IPS DF 4.7 (cell line): ENCODE results near the gene CHD1L.
"Not testable (repeated sequence)": the region's sequence is repeated elsewhere in the genome, so short reads cannot be mapped to it uniquely, and the experiment has no call there.

ENCODE experiments used
- DNase-seq: peaks from one replicate; pipeline ENCODE4 v3.0.0-alpha.2; 2013; ENCODE audit warnings: low spot score; ENCODE audit errors: extremely low read depth

CHD1L gene

DNA sequence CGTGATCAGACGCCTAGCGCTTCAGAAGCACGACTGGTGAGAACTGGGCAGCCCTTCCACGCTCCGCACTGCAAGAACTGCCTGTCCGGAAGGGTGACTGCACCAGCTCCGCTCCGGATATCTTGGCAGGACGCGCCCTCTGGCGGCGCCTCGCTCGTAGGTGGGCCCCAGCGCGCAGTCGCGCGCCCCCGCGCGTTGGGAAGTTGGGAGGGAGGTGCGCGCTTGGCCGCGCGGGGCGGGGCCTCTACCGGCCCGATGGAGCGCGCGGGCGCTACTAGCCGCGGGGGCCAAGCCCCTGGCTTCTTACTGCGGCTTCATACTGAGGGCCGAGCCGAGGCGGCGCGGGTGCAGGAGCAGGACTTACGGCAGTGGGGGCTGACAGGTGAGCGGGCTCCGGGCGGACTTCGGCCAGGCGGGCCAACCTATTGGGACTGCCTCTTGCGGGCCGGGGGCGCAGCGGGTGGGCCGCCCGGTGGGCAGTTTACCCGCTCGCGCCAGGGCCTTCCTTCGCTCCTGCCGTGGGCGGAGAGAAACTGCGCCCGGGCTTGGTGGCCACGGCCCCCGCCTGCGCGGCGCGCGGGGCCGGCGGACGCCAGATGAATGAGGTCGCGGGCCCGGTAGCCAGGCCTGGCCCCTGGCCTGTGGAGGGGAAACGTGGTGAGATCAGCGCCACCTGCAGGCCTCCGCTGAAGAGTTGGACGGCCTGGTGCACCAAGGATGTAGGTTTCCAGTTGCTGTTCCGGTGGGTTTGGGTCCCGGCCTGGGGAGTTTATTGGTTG, at the start of gene CHD1L:
CHD1L (plus strand) TSS at position 236 of the 779 bp plus-strand sequence; CDS start at position 256, 20 bp downstream.
- peak; percentile 71 for DNase-seq

GRCh38 chr1:147197324-147197723, 45.2 kb upstream of the CHD1L start:
- not testable (repeated sequence) for DNase-seq

- DNase-seq, result no peak
Measured at GRCh38 chr1:147201276-147201675, 41.2 kb upstream of the CHD1L start.

DNA sequence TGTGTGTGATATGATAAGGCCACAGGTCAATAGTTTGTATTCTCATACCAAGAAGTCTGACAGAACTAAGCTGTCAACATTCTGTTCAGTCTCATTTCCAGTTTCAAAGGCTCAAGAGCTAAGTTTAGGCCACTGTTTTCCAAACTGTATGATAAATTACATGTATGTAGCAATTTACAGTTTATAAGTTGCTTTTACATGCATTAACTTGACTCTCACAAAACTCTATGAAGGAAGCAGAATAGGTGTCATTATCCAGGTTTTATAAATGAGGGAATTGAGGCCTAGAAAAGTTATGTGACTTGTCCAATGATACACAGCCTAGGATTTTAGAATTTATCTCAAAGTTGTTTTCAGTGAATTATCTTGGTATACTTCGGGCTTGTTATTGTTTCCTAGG, 40.7 kb upstream of the CHD1L start:
- no peak for DNase-seq

DNA sequence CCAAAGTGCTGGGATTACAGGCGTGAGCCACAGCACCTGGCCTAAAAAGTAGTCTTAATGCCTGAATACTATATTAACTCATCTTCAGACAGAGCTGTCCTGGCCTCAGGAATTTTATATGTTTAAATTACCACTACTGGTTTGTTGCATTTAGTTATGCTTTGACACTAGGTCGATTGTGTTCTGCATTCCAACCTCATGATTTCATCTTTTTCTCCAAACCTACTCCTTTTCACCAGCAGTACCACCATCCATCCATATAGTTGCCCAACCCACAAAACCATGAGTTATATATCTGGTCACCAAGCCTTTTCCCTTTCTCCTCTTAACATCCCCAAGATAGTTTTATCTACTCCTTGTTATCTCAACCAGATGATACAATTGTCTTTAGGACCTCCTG, 39.9 kb upstream of the CHD1L start:
- DNase-seq, result no peak

- DNase-seq, result no peak
Measured at GRCh38 chr1:147204080-147204479, 38.4 kb upstream of the CHD1L start.

DNA sequence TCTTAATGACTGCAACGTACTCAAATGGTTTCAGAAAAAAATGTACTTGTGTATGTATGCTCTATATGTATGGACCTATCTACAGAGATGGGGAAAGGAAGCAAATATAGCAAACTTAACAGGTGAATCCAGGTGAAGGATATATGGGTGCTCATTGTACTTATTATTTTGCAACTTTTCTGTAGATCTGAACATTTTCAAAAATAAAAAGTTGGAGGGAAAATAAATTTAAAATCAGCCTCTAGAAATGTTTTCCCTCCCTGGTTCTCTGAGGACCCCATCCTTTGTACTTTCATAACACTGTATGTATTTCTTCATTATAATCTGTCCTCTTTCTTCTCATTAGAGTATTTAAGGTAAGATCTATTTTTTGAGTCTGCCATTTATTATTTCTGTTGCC, 35.3 kb upstream of the CHD1L start:
- DNase-seq, result no peak

GRCh38 chr1:147208619-147209018, 33.9 kb upstream of the CHD1L start:
- no peak for DNase-seq

DNA sequence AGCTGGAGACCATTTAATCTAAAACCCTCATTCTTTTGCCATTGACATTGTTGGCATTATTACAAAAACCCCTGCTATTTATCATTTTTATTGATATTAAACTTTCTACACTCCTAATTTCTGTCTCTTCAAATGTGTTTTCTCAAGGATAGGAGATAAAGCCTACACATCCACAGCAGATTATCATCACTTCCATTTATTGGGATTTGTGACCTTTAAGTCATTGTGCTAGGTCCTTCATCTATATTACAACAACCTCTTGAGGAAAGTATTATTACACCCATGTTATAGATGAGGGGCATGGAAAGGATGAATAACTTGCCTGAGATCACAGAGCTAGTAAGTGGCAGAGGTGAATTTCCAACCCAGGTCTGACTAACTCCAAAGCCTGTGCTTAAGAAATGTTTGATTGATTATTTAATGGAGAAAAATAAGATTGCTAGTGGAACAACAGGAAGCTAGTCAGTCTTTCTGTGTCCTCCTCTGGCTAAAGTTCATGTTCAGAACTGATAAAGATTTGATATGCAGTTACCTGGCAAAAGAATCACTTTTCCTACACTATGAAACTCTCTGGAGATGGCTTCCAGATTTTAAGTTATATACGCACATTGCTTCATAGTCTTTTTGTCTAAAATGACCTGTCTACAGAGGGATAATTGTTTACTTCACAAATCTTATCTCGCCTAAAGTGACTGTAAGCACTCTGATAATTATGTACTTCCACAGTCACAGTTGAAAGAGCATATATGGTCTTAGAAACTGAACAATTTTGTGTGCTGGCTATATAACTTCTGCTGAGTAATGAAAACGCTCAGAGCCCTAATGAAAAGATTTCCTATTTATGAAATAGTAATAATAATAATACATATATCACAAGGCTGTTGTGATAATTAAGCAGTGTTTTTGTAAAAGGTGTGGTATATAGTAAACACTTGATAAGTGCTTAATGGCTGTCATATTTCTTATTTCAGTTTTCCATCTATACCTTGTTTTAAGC, 32.4 kb upstream of the CHD1L start:
- DNase-seq, result no peak

DNA sequence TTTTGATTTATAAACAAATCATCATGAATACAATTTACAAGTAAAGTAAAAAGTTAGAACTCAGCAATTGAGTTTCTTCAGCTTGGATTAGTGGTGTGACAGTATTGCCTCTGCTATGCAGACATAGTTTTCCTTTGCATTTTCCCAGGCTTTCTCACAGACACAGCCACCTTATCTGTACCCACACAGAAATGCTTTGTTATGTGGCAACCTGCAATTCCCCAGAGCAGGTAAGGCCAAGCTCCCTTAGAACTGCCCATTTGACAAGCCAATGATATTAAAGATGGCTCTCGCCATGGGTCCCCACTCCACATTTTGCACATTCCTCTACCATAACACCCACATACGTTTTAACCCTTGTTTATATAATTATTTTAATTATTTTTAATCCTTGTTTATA, 31.5 kb upstream of the CHD1L start:
- DNase-seq, result no peak

- DNase-seq, result no peak
Measured at GRCh38 chr1:147211577-147211976, 30.9 kb upstream of the CHD1L start.

DNA sequence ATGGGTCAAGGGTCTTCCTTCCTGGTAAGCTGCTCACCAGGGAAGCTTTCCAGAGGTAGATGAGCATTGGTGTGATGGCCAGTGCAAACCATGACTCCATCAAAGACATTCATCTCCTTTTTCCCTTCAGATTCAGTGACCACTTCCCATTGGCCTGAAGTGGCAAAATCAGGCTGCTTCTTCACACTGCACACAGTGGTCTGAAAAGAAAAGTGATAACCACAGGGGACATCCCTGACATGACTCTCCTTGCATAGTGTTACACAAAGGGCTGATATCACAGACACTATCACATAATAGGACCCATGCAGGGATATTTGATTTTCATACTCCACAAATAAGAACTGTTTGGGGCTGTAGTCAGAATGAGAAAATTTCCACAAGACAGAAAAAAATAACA, 29.2 kb upstream of the CHD1L start:
- no peak for DNase-seq

GRCh38 chr1:147214325-147214724, 28.2 kb upstream of the CHD1L start:
- no peak for DNase-seq

DNA sequence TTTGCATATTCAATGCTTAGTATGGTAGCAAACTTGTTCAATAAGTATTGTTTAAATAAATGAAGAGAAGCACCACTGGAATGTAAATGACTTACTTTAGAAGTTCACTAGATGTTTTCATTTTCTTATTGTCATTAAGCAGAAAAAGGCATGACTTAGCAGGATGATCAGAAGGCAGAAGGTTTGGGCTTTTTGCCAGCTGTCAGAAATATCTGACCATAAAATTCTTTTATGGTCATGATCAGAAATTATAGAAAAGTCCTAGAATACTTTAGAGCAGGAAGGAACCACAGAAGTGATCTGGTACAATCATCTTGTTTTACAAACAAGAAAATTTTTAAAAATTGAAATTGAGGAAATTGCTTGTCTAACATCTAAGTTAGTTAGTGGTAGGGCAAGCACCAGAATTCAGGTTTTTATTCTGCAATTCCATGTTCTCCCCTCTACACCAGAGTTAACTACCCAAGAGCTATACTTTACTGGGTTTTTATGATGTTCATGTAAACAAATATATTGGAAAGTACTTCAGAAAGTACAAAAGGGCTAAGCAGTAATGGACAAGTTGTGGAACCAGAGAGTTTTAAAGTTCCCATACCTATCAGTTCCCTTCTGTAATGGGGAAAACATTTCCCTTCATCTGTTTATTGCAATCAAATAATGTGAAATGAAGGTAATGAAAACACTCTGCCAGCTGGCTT, 27.5 kb upstream of the CHD1L start:
- no peak for DNase-seq

GRCh38 chr1:147215540-147215916, 27.0 kb upstream of the CHD1L start:
- DNase-seq, result no peak

DNA sequence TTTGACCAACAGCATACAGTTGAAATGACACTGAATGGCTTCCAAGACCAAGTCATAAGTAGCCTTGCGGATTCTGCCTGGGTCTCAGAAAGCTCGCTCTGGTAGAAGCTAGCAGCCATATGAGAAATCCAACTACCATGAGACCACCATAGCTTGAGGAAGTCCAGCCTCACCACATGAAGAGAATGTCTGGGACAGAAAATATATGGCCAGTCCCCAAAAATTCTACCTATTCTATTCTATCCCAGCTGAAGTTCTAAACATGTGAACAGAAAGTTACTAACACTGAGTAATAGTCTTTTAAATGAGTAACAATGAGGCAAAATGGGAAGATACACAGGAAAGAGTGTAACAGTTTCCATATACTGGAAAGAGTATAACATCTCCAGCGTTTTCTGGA, 26.4 kb upstream of the CHD1L start:
- DNase-seq, result no peak

GRCh38 chr1:147217141-147217540, 25.3 kb upstream of the CHD1L start:
- no peak for DNase-seq

DNA sequence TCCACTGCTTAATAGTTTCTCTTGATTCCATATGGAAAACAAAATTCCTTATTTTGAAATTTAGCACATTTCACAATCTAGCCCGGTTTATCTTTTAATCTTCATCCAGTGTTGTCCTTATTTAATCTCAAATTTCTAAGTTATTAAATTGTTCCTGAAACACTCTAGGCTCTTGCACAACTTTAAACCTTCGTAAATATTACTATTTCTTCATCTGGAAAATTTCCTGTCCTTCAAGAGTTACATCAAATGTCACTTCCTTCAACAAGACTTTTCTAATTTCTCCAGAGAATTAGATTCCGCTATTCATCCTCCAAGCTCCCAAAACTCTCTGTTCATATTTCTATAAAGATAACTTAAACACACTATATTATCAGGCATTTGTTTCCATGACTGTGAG, 23.9 kb upstream of the CHD1L start:
- no peak for DNase-seq

GRCh38 chr1:147223740-147224615, 18.5 kb upstream of the CHD1L start:
- no peak for DNase-seq

- no peak for DNase-seq
Measured at GRCh38 chr1:147225193-147225730, 17.2 kb upstream of the CHD1L start, which contains the start of gene FMO5. TSS of gene FMO5 (minus strand) at chr1:147225339. CDS start at chr1:147225029, 310 bp downstream.
